HL-60 (cell line): ENCODE data around the gene HOXB1.

Source experiments
- DNase-seq, 2 experiments: peaks; one replicate each; pipeline ENCODE4 v3.0.0-alpha.2; 2010 to 2020; ENCODE audit warnings: low read depth in 1 of 2, low spot score in 1 of 2
- H3K27ac ChIP-seq: fragments of 250-450 bp; sonication (Bioruptor Pico); replicated peaks from 2 replicates; pipeline ENCODE4 v1.5.1; 2020; ENCODE audit warnings: mild to moderate bottlenecking, moderate library complexity
- H3K27me3 ChIP-seq: fragments of 250-450 bp; sonication (Bioruptor Pico); 2 replicates; pipeline ENCODE4 v1.5.1; 2021; ENCODE audit warnings: mild to moderate bottlenecking, moderate library complexity; ENCODE audit not compliant: insufficient read depth, poor library complexity, severe bottlenecking
- H3K4me3 ChIP-seq: replicated peaks from 2 replicates; pipeline ENCODE4 v1.5.1; 2011; ENCODE audit warnings: mild to moderate bottlenecking, control low read depth, low read length; ENCODE audit not compliant: insufficient read depth
- GABPA ChIP-seq: IDR thresholded peaks from 2 replicates; pipeline ENCODE4 v1.6.1; 2012; ENCODE audit warnings: low read depth
- POLR2AphosphoS5 ChIP-seq: IDR thresholded peaks from 2 replicates; pipeline ENCODE4 v1.6.1; 2012; ENCODE audit warnings: low read depth
- SPI1 ChIP-seq: IDR thresholded peaks from 2 replicates; pipeline ENCODE4 v1.6.1; 2012; ENCODE audit warnings: low read depth, mild to moderate bottlenecking, borderline replicate concordance
- TF ChIP-seq, protein P1 (sequence below): IDR thresholded peaks from 2 replicates; pipeline ENCODE4 v1.6.1; 2012; ENCODE audit warnings: low read depth; ENCODE audit not compliant: insufficient replicate concordance
- TF ChIP-seq, protein P2 (sequence below): IDR thresholded peaks from one replicate; pipeline ENCODE4 v1.5.1; 2011; ENCODE audit warnings: low read length, control low read depth, inconsistent platforms; ENCODE audit not compliant: insufficient read depth

Gene HOXB1

DNA sequence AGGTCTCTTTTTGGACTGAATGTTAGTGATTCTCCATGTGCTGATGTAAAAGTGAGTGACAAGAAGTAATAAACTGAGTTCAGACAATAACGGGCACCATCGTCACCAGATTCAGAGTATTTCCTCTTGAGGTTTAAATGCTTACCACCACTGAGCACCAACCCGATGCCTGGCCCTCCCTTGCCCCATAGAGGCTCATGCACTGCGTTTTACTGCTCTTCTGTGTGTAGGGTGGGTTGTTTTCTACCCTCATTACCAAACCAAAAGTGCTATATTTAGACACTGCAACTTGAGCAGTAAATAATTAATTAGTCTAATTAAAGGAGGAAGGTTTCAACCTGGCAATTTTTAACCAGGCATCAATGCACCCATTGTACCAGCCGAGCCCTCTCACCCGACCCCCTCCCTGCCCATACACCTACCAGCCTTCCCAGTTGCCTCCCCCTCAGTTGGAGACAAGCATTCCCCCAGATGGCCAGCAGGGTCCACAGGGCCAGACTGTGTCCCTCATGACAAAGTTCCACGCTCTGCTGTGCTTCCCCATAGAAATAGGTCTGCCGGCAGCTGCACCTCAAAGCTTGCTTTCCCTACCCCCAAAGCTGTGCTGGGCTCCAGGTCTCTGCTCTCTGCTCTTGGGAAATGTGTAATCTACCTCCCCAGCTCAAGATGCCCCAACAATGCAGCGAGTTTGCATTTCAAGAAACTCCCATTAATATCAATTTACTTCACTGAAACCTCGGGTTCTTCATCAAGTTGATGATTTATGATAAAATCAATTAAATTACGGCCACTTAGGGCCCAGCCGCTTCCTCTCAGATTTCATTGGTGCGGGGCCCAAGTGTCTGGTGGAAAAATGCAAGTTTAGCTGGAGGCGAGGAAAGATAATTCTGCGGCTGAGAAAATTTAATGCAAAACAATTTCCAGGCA, 31.3 kb upstream of the HOXB1 start:
- Histone ChIP-seq H3K27me3 (peaks cover 36% of the 10 kb centered on the region), H3K4me3 (no peak overlapping the region), H3K27ac (no peak overlapping the region)
- no peak for TF ChIP-seq SPI1
- TF ChIP-seq, protein P1, sequence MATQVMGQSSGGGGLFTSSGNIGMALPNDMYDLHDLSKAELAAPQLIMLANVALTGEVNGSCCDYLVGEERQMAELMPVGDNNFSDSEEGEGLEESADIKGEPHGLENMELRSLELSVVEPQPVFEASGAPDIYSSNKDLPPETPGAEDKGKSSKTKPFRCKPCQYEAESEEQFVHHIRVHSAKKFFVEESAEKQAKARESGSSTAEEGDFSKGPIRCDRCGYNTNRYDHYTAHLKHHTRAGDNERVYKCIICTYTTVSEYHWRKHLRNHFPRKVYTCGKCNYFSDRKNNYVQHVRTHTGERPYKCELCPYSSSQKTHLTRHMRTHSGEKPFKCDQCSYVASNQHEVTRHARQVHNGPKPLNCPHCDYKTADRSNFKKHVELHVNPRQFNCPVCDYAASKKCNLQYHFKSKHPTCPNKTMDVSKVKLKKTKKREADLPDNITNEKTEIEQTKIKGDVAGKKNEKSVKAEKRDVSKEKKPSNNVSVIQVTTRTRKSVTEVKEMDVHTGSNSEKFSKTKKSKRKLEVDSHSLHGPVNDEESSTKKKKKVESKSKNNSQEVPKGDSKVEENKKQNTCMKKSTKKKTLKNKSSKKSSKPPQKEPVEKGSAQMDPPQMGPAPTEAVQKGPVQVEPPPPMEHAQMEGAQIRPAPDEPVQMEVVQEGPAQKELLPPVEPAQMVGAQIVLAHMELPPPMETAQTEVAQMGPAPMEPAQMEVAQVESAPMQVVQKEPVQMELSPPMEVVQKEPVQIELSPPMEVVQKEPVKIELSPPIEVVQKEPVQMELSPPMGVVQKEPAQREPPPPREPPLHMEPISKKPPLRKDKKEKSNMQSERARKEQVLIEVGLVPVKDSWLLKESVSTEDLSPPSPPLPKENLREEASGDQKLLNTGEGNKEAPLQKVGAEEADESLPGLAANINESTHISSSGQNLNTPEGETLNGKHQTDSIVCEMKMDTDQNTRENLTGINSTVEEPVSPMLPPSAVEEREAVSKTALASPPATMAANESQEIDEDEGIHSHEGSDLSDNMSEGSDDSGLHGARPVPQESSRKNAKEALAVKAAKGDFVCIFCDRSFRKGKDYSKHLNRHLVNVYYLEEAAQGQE: no peak
- TF ChIP-seq POLR2AphosphoS5: no peak
- no peak for TF ChIP-seq GABPA
- TF ChIP-seq, protein P2, sequence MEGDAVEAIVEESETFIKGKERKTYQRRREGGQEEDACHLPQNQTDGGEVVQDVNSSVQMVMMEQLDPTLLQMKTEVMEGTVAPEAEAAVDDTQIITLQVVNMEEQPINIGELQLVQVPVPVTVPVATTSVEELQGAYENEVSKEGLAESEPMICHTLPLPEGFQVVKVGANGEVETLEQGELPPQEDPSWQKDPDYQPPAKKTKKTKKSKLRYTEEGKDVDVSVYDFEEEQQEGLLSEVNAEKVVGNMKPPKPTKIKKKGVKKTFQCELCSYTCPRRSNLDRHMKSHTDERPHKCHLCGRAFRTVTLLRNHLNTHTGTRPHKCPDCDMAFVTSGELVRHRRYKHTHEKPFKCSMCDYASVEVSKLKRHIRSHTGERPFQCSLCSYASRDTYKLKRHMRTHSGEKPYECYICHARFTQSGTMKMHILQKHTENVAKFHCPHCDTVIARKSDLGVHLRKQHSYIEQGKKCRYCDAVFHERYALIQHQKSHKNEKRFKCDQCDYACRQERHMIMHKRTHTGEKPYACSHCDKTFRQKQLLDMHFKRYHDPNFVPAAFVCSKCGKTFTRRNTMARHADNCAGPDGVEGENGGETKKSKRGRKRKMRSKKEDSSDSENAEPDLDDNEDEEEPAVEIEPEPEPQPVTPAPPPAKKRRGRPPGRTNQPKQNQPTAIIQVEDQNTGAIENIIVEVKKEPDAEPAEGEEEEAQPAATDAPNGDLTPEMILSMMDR: no peak
- DNase-seq: no peak

DNA sequence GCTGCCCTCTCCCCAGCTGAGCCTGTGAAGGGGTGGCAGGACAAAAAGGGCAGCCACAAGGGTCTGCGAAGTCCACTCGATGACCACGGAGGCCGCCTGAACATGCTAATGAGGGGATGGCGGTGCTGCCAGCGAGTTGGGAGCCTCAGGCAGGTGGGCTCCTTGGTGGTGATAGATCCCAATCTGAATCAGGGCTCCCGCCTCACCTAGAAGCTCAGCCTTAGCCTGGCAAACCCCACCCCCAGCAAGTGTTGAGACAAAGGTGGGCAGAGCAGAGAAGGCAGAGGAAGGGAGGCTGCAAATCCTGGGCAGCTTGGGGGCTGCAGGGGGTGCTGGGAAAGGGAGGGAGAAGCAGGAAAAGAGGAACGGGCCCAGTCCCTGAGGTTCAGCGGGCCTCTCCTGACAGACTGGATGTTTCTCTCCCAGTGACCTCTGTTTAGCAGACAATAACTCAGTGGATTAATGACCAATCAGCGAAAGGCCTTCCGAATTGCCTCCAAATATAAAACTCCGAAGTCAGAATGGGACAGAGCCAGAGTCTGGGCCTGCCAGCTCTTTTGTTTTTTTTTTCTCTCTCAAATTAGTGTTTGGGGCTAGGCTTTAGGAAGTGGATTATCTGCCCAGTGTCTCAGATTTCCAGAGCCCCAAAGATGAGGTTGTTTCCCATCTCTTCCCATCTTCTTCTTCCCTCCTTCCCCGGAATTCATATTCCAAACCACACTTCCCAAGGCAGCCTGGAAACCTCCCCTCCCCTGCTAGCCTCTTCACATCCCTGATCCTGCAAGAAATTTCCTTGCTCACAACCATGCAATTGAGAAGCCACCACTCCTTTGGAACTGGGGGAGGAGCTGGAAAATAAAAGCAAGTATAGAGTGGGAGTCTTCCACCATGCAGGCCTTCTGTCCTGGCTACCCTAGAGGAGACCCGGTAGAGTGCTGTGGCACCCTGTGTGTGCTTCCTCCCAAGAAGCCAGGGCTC, 29.3 kb upstream of the HOXB1 start:
- Histone ChIP-seq H3K27me3 (peaks cover 40% of the 10 kb centered on the region), H3K4me3 (no peak overlapping the region), H3K27ac (no peak overlapping the region)
- TF ChIP-seq POLR2AphosphoS5 (no peak), SPI1 (no peak), GABPA (no peak)
- TF ChIP-seq, protein P2: no peak
- TF ChIP-seq, protein P1: no peak
- DNase-seq: no peak

DNA sequence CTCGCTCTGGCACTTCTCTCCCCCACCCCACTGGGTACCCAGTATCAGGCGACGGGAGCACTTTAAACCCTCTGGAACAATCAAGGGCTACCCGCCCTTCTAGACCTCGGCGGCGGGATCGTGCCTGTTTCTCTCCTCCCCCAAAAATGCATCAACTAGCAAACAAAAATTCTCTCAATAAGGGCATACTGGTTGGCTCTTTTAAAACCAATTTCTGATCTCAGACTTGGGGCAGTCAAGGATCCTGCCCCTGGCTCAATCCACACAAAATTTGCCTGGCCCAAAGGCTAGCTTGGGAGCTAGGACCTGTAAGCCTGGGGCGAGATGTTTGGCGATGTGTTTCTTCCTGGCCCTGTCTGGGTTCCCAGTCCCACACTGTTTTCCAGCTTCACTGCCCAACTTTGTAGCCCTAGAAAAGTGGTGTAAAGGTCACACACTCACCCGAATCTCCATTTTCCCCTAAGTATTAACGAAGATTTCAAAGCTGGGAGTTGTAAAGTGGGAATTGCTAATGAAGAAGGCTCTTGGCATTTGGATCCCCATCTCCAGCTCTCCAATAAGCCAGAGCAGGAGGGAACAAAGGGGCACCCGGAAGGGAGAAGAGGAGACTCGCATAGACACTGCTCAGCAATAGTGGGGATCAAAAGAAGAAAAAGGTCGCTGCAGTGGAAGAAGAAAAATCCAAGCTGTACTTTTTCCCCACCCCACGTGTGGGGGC, 28.5 kb upstream of the HOXB1 start:
- Histone ChIP-seq H3K4me3 (no peak overlapping the region), H3K27ac (no peak overlapping the region), H3K27me3 (peaks cover 39% of the 10 kb centered on the region)
- TF ChIP-seq GABPA (no peak), POLR2AphosphoS5 (no peak)
- DNase-seq: no peak
